ENCODE measurements around the gene KCNIP4. TPM values are rescaled to one million over a fixed set of nuclear protein-coding genes. Genes with fewer than 3 reads are reported as not detected.

Gene KCNIP4
- total and polyA plus RNA-seq, 10 of the 15 experiments (the other 5 are each of a cell fraction or from before 2014, with no cell fraction given) = 0.03 to 0.23 (median 0.13) TPM; not detected in 7

DNA sequence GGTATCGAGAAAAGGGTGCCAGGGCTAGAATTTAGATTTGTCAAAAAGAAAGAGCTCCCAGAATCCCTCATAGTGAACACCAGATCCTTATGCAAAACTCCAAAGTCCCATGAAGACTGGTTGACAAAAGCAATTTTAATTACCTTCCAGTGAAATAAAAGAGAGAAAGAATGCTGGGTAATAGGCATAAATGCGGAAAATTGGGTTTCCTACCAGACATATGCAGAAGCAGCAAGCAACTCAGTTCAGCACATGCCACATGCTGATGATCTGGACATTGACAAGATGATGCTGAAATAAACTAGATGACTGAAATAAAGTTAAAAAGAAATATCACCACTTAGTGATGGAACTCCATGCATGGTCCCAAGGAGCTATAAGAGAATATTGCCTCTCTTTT, 83.9 kb downstream of the KCNIP4 start:
- no peaks in the 10 kb centered on the region for H3K9me3 ChIP-seq (replicated peaks; ENCODE audit: control insufficient read depth, insufficient read depth, low read length)
- no peaks in the 10 kb centered on the region for H3K79me2 ChIP-seq (ENCODE audit: control insufficient read depth, insufficient read depth, low read length)
- RAD21 ChIA-PET (ENCODE audit: unreplicated experiment) = no interaction called here
- no TSS peak for BruUV-seq (replicated peaks)
- ATAC-seq (no peak), FAIRE-seq (no peak), DNase-seq (ENCODE audit: low read depth, low spot score) (no peak)
- SMC1A ChIA-PET (ENCODE audit: uncharacterized antibody, unreplicated experiment) = no interaction called here
- 39% methylated on average over 2 of the region's 2 CpGs for WGBS (ENCODE audit: insufficient coverage, insufficient replicate concordance, low lambda C conversion rate, missing lambda C conversion rate)
- no peak overlapping the region for H2AFZ ChIP-seq (ENCODE audit: control insufficient read depth, low read depth, low read length)
- intact Hi-C loops (cut with micrococcal nuclease; ENCODE audit: unreplicated experiment) (no loop called here), in situ Hi-C loops (cut with MboI) (no loop called here)
- POLR2A ChIA-PET = no interaction called here
- H3K27ac ChIP-seq (ENCODE audit: control insufficient read depth, insufficient read depth) = no peak overlapping the region
- no peaks in the 10 kb centered on the region for H3K4me1 ChIP-seq (ENCODE audit: control insufficient read depth, insufficient read depth, low read length)
- H3K9ac ChIP-seq (ENCODE audit: control insufficient read depth, insufficient read depth, low read length) = no peak overlapping the region
- TF ChIP-seq, protein P1, sequence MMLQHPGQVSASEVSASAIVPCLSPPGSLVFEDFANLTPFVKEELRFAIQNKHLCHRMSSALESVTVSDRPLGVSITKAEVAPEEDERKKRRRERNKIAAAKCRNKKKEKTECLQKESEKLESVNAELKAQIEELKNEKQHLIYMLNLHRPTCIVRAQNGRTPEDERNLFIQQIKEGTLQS (IDR thresholded peaks at IDR 0.05; ENCODE audit: borderline replicate concordance, extremely low read depth, low read depth, low read length) = no peak
- TF ChIP-seq WRNIP1 (IDR thresholded peaks at IDR 0.05; ENCODE audit: borderline replicate concordance, low read depth, low read length) = no peak
- TF ChIP-seq, protein P2, sequence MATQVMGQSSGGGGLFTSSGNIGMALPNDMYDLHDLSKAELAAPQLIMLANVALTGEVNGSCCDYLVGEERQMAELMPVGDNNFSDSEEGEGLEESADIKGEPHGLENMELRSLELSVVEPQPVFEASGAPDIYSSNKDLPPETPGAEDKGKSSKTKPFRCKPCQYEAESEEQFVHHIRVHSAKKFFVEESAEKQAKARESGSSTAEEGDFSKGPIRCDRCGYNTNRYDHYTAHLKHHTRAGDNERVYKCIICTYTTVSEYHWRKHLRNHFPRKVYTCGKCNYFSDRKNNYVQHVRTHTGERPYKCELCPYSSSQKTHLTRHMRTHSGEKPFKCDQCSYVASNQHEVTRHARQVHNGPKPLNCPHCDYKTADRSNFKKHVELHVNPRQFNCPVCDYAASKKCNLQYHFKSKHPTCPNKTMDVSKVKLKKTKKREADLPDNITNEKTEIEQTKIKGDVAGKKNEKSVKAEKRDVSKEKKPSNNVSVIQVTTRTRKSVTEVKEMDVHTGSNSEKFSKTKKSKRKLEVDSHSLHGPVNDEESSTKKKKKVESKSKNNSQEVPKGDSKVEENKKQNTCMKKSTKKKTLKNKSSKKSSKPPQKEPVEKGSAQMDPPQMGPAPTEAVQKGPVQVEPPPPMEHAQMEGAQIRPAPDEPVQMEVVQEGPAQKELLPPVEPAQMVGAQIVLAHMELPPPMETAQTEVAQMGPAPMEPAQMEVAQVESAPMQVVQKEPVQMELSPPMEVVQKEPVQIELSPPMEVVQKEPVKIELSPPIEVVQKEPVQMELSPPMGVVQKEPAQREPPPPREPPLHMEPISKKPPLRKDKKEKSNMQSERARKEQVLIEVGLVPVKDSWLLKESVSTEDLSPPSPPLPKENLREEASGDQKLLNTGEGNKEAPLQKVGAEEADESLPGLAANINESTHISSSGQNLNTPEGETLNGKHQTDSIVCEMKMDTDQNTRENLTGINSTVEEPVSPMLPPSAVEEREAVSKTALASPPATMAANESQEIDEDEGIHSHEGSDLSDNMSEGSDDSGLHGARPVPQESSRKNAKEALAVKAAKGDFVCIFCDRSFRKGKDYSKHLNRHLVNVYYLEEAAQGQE (IDR thresholded peaks at IDR 0.05; ENCODE audit: low read depth, low read length) = no peak
- no peak for TF ChIP-seq RUNX3 (IDR thresholded peaks at IDR 0.05; ENCODE audit: low read length)
- no peaks in the 10 kb centered on the region for H3K27me3 ChIP-seq (replicated peaks in 1 of 2; ENCODE audit: control insufficient read depth in 2 of 2, insufficient read depth in 2 of 2, low read length in 1 of 2)
- CTCF ChIA-PET = no interaction called here
- no peak overlapping the region for H3K4me2 ChIP-seq (ENCODE audit: control insufficient read depth, insufficient read depth)
- H4K20me1 ChIP-seq (ENCODE audit: control insufficient read depth, insufficient read depth) = no peaks in the 10 kb centered on the region
- H3K4me3 ChIP-seq = no peak overlapping the region
- H3K36me3 ChIP-seq (ENCODE audit: control insufficient read depth in 2 of 2, insufficient read depth in 2 of 2, low read length in 1 of 2) = no peaks in the 10 kb centered on the region

All from GM12878 (cell line).